Right ventricle myocardium inferior (tissue), 1 donor: ENCODE data around the gene UMAD1. TPM values are rescaled to one million over a fixed set of nuclear protein-coding genes. Genes with fewer than 3 reads are reported as not detected.

Experiments
- ATAC-seq: fragments of 200-7000 bp; cut with Tn5 transposase; one replicate; pipeline ENCODE4 v1.9.1; 2020; ENCODE audit warnings: mild to moderate bottlenecking, moderate library complexity
- DNase-seq: peaks from one replicate; pipeline ENCODE4 v3.0.0; 2021; ENCODE audit errors: missing footprints
- intact Hi-C: fragments of 100-400 bp; cut with DNase I; formaldehyde crosslinking; loops from one replicate; pipeline ENCODE4 v1.11.0; 2022
- total RNA-seq: library from RNA; stranded (reverse); fragmentation: NEBNext Ultra II Directional; extraction: Animal tissue kit (Norgen Biotek cat#: 25700); gene quantifications from one replicate; pipeline ENCODE4 v1.2.1, GENCODE V29; 2021
- donor health status: DM: no; HTN: yes; CAD: no; lungs with severe emphysema.

Gene UMAD1
- total RNA-seq, 1 donor from 2014 or later: 13.3 TPM

DNA sequence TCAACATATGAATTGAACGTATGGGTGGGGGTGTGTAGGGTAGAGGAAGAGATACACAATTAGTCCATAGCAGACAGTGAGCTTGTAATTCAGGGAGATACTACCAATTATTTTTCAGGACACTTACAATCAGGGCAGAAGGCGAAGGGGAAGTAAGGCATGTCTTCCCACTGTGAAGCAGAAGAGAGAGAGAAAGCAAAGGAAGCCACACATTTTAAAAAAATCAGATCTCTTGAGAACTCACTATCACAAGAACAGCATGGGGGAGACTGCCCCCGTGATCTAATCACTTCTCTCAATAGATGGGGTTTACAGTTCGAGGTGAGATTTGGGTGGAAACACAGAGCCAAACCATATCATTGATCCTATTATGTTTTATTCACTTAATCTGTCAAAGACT lies 194.2 kb downstream of the UMAD1 start:
- DNase-seq: no peak
- intact Hi-C loops: no loop called here
- ATAC-seq: no peak

GRCh38 chr7:7841027-7841426 lies 200.5 kb downstream of the UMAD1 start:
- DNase-seq (no peak), ATAC-seq (no peak)
- intact Hi-C loops: no loop called here

GRCh38 chr7:7843240-7843639 lies 202.7 kb downstream of the UMAD1 start:
- ATAC-seq (no peak), DNase-seq (no peak)
- intact Hi-C loops: no loop called here

GRCh38 chr7:7843972-7844371 lies 203.4 kb downstream of the UMAD1 start:
- ATAC-seq (no peak), DNase-seq (no peak)
- intact Hi-C loops: no loop called here

- DNase-seq: no peak
- intact Hi-C loops: no loop called here
- ATAC-seq: no peak
Measured at GRCh38 chr7:7848246-7848645, 207.7 kb downstream of the UMAD1 start.

GRCh38 chr7:7848892-7849291 lies 208.3 kb downstream of the UMAD1 start:
- intact Hi-C loops: no loop called here
- DNase-seq (no peak), ATAC-seq (no peak)

DNA sequence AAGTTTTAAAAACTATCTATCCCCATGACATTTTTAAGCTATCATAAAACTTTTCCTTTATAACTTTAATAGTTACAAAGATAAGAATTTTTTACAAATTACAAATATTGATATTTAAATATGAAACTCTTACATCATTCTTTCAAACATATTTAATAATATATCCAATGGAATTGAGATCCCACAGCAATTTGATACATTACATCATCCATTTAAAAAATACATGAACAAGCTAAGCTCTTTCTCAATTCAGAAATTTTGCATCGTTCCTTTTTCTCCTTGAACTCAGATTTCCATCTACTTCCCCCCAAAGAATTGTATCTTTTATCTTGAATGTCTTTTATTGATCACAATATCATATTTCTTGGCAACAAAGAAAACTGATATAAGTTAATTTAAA lies 209.6 kb downstream of the UMAD1 start:
- intact Hi-C loops: no loop called here
- ATAC-seq: no peak
- no peak for DNase-seq

- DNase-seq (no peak), ATAC-seq (no peak)
- intact Hi-C loops: no loop called here
Measured at GRCh38 chr7:7851381-7851780, 210.8 kb downstream of the UMAD1 start.

GRCh38 chr7:7851991-7852390 lies 211.4 kb downstream of the UMAD1 start:
- intact Hi-C loops: no loop called here
- no peak for ATAC-seq
- no peak for DNase-seq

- intact Hi-C loops: no loop called here
- DNase-seq (no peak), ATAC-seq (no peak)
Measured at GRCh38 chr7:7857143-7857583, 216.6 kb downstream of the UMAD1 start.

- no peak for DNase-seq
- intact Hi-C loops: no loop called here
- ATAC-seq: peak; percentile 16
Measured at GRCh38 chr7:7858559-7858958, 218.0 kb downstream of the UMAD1 start.

DNA sequence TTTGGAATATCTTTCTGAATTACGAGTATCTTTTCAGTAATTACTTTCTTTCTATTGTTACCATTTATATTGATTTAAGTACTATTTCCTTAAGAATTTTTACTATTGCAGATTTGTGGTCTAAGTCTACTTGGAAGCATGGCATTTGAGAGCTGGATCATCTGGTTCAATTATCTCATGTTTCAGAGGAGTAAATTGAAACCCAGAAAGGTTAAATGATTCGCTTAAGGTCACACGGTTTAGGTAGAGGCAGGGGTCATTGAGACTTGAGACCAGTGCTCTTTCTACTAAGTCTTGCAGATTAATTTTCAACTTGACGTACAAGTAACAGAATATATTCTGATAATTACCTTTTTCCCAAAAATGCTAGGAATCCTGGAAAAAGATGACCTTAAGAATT lies 218.9 kb downstream of the UMAD1 start:
- intact Hi-C loops: no loop called here
- DNase-seq (no peak), ATAC-seq (no peak)

DNA sequence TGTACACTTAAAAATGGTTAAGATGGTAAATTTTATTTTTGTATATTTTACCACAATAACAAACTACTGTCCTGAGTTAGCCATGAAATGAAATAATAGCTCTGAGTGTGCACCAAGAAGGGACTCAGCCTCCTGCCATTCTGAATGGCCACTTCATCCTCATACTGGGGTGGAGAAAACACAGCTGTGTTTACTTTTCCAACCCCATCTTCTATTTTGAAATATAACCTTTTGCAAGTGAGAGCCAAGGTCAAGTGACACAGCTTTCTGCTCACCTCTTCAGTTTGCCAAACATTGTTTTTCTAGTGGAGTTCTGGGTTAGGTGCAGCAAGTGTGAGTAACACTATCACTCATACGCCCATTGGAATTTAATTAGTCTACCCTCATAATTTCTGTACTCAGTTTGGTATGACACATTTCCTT lies 220.7 kb downstream of the UMAD1 start:
- intact Hi-C loops: no loop called here
- DNase-seq: no peak

GRCh38 chr7:7862393-7862792 lies 221.8 kb downstream of the UMAD1 start:
- intact Hi-C loops: no loop called here
- ATAC-seq (no peak), DNase-seq (no peak)

More for the DNA sequence above, 220.7 kb downstream of the UMAD1 start:
- no peak for ATAC-seq

- intact Hi-C loops: no loop called here
- ATAC-seq: peak; percentile 58
- DNase-seq: peak; percentile 63
Measured at GRCh38 chr7:7867846-7868571, 227.5 kb downstream of the UMAD1 start.

DNA sequence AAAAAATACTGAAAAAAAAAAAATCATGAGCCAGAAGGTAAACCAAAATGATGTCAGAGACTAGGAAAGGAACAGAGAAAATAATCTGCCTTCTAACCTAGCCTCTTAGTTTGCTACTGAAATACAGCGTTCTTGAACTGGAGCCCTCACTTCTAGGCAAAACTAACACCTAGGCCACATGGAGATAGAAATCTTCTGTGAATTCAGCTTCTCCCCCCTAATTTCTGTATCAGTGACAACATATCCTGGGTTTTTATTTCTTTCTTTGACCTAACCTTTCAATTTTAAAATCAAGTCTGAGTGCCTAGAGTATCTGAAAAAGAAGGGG lies 228.0 kb downstream of the UMAD1 start:
- no peak for ATAC-seq
- intact Hi-C loops: no loop called here
- DNase-seq: no peak

DNA sequence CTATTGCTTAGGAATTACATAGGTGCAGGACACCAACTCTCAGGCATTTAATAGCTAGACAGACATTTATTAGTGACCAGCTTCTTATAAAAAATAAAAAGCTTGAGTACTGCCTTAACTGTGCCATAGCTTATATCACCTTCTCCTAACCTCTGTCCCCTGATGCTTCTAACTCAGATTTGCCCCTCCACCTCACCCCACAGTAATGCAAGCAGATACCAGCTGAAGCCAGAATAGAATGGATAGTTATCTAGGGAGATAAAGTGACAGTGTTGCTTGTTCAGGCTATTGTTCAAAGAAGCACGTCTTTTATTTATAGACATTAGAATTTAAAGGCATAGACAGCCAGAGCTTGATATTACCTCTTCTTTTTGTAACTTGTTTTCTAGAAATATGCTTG lies 228.5 kb downstream of the UMAD1 start:
- DNase-seq (no peak), ATAC-seq (peak; percentile 32)
- intact Hi-C loops: no loop called here

- no peak for ATAC-seq
- intact Hi-C loops: no loop called here
- DNase-seq: no peak
Measured at GRCh38 chr7:7869651-7870050, 229.1 kb downstream of the UMAD1 start.

DNA sequence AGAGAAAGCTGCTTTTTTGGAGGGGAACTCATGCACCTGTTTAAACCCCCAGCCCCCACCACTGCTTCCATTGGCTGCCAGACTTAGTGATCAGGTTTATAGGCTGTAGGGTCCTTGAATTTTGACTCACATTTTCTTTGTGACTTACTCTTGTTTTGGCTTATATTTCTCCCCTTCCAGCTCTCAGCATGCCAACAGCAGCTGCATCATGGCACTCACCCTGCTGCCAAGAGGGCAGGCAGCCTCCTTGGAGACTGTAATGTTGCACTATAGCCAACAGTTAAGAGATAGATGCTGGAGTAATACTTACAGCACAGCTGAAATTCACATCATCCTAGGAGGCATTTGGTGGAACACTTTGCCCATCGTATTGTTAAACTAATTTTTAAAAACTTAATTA lies 230.0 kb downstream of the UMAD1 start:
- intact Hi-C loops: no loop called here
- ATAC-seq: no peak
- DNase-seq: no peak

- DNase-seq: no peak
- no peak for ATAC-seq
- intact Hi-C loops: no loop called here
Measured at GRCh38 chr7:7876419-7876818, 235.9 kb downstream of the UMAD1 start.

- no peak for ATAC-seq
- intact Hi-C loops: no loop called here
- DNase-seq: no peak
Measured at GRCh38 chr7:7881581-7881980, 241.0 kb downstream of the UMAD1 start.
